SK-N-MC (cell line): Measurements from ENCODE around the gene SHROOM2.

Experiments used
- EZH2 ChIP-seq: fragments of 200-600 bp; sonication (generic); IDR thresholded peaks from one replicate; pipeline ENCODE4 v1.6.1; 2017; ENCODE audit warnings: antibody characterized with exemption
- FOXP2 ChIP-seq: optimal IDR thresholded peaks from 2 replicates; pipeline ENCODE3; 2011; ENCODE audit warnings: mild to moderate bottlenecking, moderate library complexity; ENCODE audit not compliant: insufficient read depth; ENCODE audit errors: extremely low read length, control extremely low read depth
- POLR2AphosphoS5 ChIP-seq: IDR thresholded peaks from 2 replicates; pipeline ENCODE4 v1.6.1; 2012; ENCODE audit warnings: mild to moderate bottlenecking, low read depth, low read length, borderline replicate concordance

DNA sequence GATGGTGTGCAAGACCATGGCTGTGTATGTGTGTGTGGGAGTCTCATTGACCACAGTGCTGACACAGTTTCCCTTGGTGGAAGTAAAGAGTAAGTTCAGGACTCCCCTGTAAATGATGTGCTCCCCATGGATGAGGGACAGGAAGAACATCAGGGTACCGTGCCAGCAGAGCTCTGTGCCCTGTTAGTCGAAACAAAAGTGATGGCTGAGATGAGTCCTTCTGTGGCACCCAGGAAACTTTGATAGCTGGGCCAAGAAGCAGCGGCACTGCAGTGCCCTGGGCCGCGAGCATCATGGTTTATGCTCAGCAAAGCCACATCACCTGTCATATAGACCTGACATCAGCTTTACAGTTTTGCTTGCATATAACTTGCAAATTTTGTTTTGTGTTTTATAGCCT, 119.5 kb downstream of the SHROOM2 start:
- TF ChIP-seq EZH2 (no peak), POLR2AphosphoS5 (no peak), FOXP2 (no peak)
